ENCODE data around the gene USPL1.

DNA sequence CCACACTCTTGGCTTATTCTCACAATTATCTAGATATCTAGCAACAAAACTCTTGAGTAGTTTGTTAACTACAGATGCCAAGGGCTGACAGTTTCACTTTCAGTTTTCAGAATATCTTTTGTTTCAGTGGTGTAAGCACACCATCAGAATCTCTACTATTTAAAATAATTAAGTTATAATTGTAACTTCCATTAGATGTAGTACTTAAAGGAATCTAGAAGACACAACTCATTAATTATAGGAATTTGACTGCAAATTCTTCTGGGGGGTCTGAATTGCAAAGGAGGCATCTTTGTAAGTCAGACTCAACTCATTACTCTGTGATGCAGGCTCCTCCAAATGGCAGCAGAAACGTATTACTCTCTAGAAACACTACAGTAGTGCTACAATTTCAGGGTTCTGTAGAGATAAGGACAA lies 44.9 kb upstream of the USPL1 start:
- TF ChIP-seq, protein P1, sequence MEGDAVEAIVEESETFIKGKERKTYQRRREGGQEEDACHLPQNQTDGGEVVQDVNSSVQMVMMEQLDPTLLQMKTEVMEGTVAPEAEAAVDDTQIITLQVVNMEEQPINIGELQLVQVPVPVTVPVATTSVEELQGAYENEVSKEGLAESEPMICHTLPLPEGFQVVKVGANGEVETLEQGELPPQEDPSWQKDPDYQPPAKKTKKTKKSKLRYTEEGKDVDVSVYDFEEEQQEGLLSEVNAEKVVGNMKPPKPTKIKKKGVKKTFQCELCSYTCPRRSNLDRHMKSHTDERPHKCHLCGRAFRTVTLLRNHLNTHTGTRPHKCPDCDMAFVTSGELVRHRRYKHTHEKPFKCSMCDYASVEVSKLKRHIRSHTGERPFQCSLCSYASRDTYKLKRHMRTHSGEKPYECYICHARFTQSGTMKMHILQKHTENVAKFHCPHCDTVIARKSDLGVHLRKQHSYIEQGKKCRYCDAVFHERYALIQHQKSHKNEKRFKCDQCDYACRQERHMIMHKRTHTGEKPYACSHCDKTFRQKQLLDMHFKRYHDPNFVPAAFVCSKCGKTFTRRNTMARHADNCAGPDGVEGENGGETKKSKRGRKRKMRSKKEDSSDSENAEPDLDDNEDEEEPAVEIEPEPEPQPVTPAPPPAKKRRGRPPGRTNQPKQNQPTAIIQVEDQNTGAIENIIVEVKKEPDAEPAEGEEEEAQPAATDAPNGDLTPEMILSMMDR (IDR thresholded peaks at IDR 0.05): peak in 1 of 3 experiments; percentile 12
- no peak for TF ChIP-seq POLR2A (IDR thresholded peaks at IDR 0.05)
